GM12878 (cell line): ENCODE measurements around the gene PPARD.

Source experiments
- EP300 ChIP-seq, 2 experiments: fragments of 150-350 bp in 1 of 2; IDR thresholded peaks; 2 replicates each; pipeline ENCODE4 v1.6.1; 2011 to 2012; ENCODE audit warnings: low read depth in 2 of 2, low read length in 2 of 2, borderline replicate concordance in 1 of 2, improper control_type of control experiment in 1 of 2, inconsistent platforms in 1 of 2; ENCODE audit not compliant: control insufficient read depth in 1 of 2
- TF ChIP-seq, protein P1 (sequence below), 3 experiments: IDR thresholded peaks in 2 of 3; conservative IDR thresholded peaks in 1 of 3; 2 replicates each; pipeline ENCODE4 v1.5.1; 2011; ENCODE audit warnings: low read depth in 3 of 3, low read length in 3 of 3, mild to moderate bottlenecking in 3 of 3, control low read depth in 2 of 3, moderate library complexity in 2 of 3, inconsistent platforms in 1 of 3, mixed read lengths in 1 of 3; ENCODE audit not compliant: control insufficient read depth in 2 of 3, insufficient read depth in 1 of 3; ENCODE audit errors: extremely low read depth in 1 of 3

DNA sequence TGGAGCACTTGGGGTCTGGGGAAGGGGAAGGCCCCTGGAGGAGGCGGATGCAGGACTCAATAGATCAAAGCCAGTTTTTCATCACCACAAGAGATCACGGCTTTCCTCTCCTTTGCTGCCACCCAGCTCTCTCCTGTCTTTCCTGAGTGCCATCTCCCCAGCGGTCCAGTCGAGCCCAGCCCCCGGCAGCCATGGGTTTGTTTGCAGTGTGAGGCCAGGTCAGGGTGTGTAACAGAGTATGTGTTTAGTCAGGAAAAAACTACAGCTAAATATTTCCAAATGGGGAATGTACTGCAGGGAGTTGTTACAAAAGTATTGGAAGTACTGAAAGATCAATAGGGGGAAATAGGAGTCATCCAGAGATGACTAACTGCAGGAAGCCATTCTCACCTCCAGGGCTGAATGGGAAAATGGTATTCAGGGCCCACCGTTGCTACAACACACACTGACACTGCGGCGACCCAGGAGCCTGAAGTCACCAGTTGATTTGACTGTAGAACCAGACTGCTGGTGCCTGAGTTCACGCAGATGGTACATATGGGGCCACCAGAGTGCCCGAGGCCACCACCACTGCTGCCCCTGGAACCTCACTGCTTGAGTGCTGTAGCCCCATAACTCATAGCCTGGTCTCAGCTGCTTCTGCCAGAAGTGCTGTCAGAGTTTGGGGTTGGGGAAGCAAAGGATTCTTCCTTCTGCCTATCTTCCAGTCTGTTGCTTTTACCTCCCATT is 86.2 kb downstream of the PPARD start:
- TF ChIP-seq, protein P1, sequence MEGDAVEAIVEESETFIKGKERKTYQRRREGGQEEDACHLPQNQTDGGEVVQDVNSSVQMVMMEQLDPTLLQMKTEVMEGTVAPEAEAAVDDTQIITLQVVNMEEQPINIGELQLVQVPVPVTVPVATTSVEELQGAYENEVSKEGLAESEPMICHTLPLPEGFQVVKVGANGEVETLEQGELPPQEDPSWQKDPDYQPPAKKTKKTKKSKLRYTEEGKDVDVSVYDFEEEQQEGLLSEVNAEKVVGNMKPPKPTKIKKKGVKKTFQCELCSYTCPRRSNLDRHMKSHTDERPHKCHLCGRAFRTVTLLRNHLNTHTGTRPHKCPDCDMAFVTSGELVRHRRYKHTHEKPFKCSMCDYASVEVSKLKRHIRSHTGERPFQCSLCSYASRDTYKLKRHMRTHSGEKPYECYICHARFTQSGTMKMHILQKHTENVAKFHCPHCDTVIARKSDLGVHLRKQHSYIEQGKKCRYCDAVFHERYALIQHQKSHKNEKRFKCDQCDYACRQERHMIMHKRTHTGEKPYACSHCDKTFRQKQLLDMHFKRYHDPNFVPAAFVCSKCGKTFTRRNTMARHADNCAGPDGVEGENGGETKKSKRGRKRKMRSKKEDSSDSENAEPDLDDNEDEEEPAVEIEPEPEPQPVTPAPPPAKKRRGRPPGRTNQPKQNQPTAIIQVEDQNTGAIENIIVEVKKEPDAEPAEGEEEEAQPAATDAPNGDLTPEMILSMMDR (IDR thresholded peaks at IDR 0.05 in 2 of 3, conservative IDR thresholded peaks at IDR 0.05 in 1 of 3; ENCODE audit: control insufficient read depth in 2 of 3, extremely low read depth in 1 of 3, insufficient read depth in 1 of 3, low read depth in 3 of 3, low read length in 3 of 3) = no peak
- no peak for TF ChIP-seq EP300 (IDR thresholded peaks at IDR 0.05; ENCODE audit: borderline replicate concordance in 1 of 2, control insufficient read depth in 1 of 2, low read depth in 2 of 2, low read length in 2 of 2)
